Activated CD4-positive, alpha-beta T cell treated with anti-CD3 and anti-CD28 coated beads for 36 hours (primary cell): ENCODE results near the gene KCNK2. TPM values are rescaled to one million over a fixed set of nuclear protein-coding genes. Genes with fewer than 3 reads are reported as not detected.
A peak's percentile ranks its signal among the peaks of the same experiment; 100 is the strongest.

Experiments
- ATAC-seq: fragments of 200-7000 bp; cut with Tn5 transposase; one replicate; pipeline ENCODE4 v1.10.0; 2021; ENCODE audit warnings: mild to moderate bottlenecking, moderate library complexity
- CTCF ChIA-PET: fragments of 350-600 bp; sonication (Branson Sonifier 250); formaldehyde crosslinking; loops from one replicate; lab custom pipeline; 2021; ENCODE audit warnings: antibody characterized with exemption; lab: Charles Lee
- POLR2A ChIA-PET: fragments of 350-600 bp; sonication (Branson Sonifier 250); formaldehyde crosslinking; loops from one replicate; lab custom pipeline; 2021; ENCODE audit warnings: antibody characterized with exemption, inconsistent platforms; lab: Charles Lee
- DNase-seq: peaks from one replicate; pipeline ENCODE4 v3.0.0-alpha.2; 2020
- H3K27ac Mint-ChIP-seq: one replicate; pipeline ENCODE4 v1.8.0; 2021; ENCODE audit warnings: mixed read lengths
- H3K27me3 Mint-ChIP-seq: one replicate; pipeline ENCODE4 v1.8.0; 2021; ENCODE audit warnings: mixed read lengths
- H3K36me3 Mint-ChIP-seq: one replicate; pipeline ENCODE4 v1.8.0; 2021; ENCODE audit warnings: low read depth, mixed read lengths
- H3K4me1 Mint-ChIP-seq: one replicate; pipeline ENCODE4 v1.8.0; 2021; ENCODE audit warnings: mixed read lengths
- H3K4me3 Mint-ChIP-seq: one replicate; pipeline ENCODE4 v1.8.0; 2021; ENCODE audit warnings: mild to moderate bottlenecking, moderate library complexity, mixed read lengths
- H3K9me3 Mint-ChIP-seq: one replicate; pipeline ENCODE4 v1.8.0; 2021; ENCODE audit warnings: low read depth, mixed read lengths
- intact Hi-C, 2 experiments: fragments of 100-400 bp; cut with DNase I in 1 of 2; cut with micrococcal nuclease in 1 of 2; formaldehyde crosslinking; loops; one replicate each; pipeline versions ENCODE4 v1.14.2 to v1.15.1; 2022 to 2024; cut with DNase I, micrococcal nuclease
- total RNA-seq, 2 experiments: library from RNA; stranded (reverse); gene quantifications; one replicate each; pipeline ENCODE4 v1.2.3, GENCODE V29; 2021

The KCNK2 gene, protein sequence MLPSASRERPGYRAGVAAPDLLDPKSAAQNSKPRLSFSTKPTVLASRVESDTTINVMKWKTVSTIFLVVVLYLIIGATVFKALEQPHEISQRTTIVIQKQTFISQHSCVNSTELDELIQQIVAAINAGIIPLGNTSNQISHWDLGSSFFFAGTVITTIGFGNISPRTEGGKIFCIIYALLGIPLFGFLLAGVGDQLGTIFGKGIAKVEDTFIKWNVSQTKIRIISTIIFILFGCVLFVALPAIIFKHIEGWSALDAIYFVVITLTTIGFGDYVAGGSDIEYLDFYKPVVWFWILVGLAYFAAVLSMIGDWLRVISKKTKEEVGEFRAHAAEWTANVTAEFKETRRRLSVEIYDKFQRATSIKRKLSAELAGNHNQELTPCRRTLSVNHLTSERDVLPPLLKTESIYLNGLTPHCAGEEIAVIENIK
- total RNA-seq: not detected

DNA sequence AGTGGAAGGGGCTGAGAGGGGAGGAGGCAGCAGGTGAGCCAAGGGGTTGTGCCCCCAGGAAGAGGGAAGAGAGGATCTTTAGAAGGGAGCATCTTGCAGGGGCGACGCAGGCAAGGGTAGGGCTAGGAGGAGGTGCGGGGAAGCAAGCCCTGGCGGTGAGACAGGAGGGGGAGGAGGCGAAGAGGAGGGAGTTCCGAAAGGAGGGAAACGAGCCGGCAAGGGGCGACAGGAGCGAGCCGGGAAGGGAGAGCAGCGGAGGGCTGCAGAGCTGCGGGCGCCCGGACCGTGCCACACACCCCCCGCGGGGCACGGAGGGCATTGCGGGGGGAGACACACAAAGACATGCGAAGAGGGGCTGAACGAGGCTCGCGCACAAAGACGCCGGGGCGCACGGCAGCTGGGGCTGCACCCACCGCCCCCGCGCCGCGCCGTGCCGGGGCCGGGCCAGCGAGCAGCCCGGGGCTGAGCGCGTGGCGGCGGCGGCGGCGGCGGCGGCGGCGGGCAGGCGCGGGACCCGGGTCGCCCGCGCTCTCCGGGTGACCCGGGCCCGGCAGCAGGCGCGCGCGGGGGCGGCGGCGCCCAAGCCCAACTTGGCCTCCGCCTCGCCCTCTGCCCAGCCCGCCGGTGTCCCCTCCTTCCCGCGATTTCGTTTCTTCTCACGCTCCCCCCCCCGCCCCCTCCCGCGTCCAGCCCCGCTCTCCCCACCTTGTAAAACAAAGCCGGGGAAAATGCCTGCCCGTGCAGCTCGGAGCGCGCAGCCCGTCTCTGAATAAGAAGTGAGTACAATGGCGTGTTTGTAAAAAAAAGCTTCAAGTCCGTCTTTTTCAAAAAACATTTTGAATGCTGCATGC, at the start of gene KCNK2:
Gene KCNK2, plus strand, starts transcription at position 206 of the 851 bp plus-strand sequence. CDS start 649 bp downstream, outside the sequence.
- ATAC-seq (peak; percentile 39), DNase-seq (peak; percentile 23)
- CTCF ChIA-PET: interaction anchor here (0.6 kb wide), 1 partner anchor 10 kb away, joined by 3 read pairs; no protein-coding TSS in a partner anchor
- H3K4me1 Mint-ChIP-seq: peaks cover 8% of the 10 kb centered on the region
- H3K27ac Mint-ChIP-seq: no peak within 1 kb of the TSS
- POLR2A ChIA-PET: interaction anchor here (0.5 kb wide), 1 partner anchor 224 kb away, joined by 3 read pairs; no protein-coding TSS in a partner anchor
- peaks cover 47% of the 10 kb centered on the region for H3K27me3 Mint-ChIP-seq
- peak within 1 kb of the TSS; percentile 30 for H3K4me3 Mint-ChIP-seq
- H3K36me3 Mint-ChIP-seq: no peaks in the 10 kb centered on the region
- no peaks in the 10 kb centered on the region for H3K9me3 Mint-ChIP-seq
- intact Hi-C loops: no loop called here

GRCh38 chr1:215032911-215033526, 49.5 kb upstream of the KCNK2 start:
- intact Hi-C loops: no loop called here
- ATAC-seq (no peak), DNase-seq (no peak)
- no peak overlapping the region for H3K27ac Mint-ChIP-seq
- CTCF ChIA-PET: no interaction called here
- no peaks in the 10 kb centered on the region for H3K4me1 Mint-ChIP-seq
- no peak overlapping the region for H3K4me3 Mint-ChIP-seq
- no peaks in the 10 kb centered on the region for H3K36me3 Mint-ChIP-seq
- H3K9me3 Mint-ChIP-seq: no peaks in the 10 kb centered on the region
- POLR2A ChIA-PET: no interaction called here
- H3K27me3 Mint-ChIP-seq: peaks cover 15% of the 10 kb centered on the region

GRCh38 chr1:215040190-215040589, 42.3 kb upstream of the KCNK2 start:
- Mint-ChIP-seq H3K27ac (no peak overlapping the region), H3K27me3 (peaks cover 19% of the 10 kb centered on the region), H3K36me3 (no peaks in the 10 kb centered on the region), H3K9me3 (peaks cover 5% of the 10 kb centered on the region), H3K4me1 (peaks cover 2% of the 10 kb centered on the region), H3K4me3 (no peak overlapping the region)
- CTCF ChIA-PET: no interaction called here
- no peak for ATAC-seq
- intact Hi-C loops: no loop called here
- POLR2A ChIA-PET: no interaction called here
- no peak for DNase-seq

DNA sequence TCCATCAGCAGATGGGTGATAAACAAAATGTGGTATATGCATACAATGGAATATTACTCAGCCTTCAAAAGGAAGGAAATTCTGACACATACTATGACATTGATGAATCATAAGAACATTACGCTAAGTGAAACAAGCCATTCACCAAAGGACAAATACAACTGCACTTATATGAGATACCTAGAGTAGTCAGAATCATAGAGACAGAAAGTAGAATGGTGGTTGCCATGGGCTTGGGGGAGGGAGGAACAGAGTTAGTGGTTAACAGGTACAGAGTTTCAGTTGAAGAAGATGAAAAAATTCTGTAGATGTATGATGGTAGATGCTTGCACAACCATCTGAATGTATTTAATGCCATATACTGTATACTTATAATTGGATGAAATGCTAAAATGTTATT, 39.1 kb upstream of the KCNK2 start:
- Mint-ChIP-seq H3K4me3 (no peak overlapping the region), H3K9me3 (peaks cover 5% of the 10 kb centered on the region), H3K36me3 (no peaks in the 10 kb centered on the region), H3K4me1 (peaks cover 2% of the 10 kb centered on the region), H3K27ac (no peak overlapping the region), H3K27me3 (peaks cover 13% of the 10 kb centered on the region)
- intact Hi-C loops: no loop called here
- peak; percentile 96 for ATAC-seq
- peak; percentile 56 for DNase-seq
- POLR2A ChIA-PET: no interaction called here
- CTCF ChIA-PET: no interaction called here

DNA sequence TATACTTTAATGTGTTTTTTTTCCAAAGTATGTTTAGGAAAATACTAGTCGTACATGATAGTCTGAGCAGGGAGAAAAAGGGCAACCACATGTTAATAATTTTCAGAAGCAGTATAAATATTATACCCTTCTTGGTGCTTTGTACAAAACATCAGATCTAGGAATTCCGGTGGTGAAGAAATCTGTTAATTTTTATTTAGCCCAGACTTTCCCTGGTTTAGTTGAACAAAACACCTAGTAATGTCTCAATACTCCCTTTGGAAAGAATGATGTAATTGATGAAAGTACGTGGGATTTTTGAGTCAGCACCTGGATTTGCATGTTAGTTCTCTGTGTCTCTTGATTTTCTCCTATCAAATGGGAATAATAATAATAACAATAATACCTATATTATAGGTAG, 38.4 kb upstream of the KCNK2 start:
- Mint-ChIP-seq H3K27ac (no peak overlapping the region), H3K4me1 (peaks cover 2% of the 10 kb centered on the region), H3K4me3 (no peak overlapping the region), H3K36me3 (no peaks in the 10 kb centered on the region), H3K9me3 (peaks cover 5% of the 10 kb centered on the region), H3K27me3 (peaks cover 11% of the 10 kb centered on the region)
- POLR2A ChIA-PET: no interaction called here
- CTCF ChIA-PET: no interaction called here
- intact Hi-C loops: no loop called here
- DNase-seq (no peak), ATAC-seq (no peak)

- no peak overlapping the region for H3K4me3 Mint-ChIP-seq
- no peak overlapping the region for H3K27ac Mint-ChIP-seq
- ATAC-seq (no peak), DNase-seq (no peak)
- H3K4me1 Mint-ChIP-seq: peaks cover 2% of the 10 kb centered on the region
- ChIA-PET CTCF (interaction anchor here (0.5 kb wide), 1 partner anchor 125 kb away, joined by 3 read pairs; no protein-coding TSS in a partner anchor), POLR2A (no interaction called here)
- intact Hi-C loops: no loop called here
- peaks cover 5% of the 10 kb centered on the region for H3K9me3 Mint-ChIP-seq
- H3K36me3 Mint-ChIP-seq: no peaks in the 10 kb centered on the region
- H3K27me3 Mint-ChIP-seq: peaks cover 9% of the 10 kb centered on the region
Observed at GRCh38 chr1:215045698-215046308, 36.7 kb upstream of the KCNK2 start.

- Mint-ChIP-seq H3K4me3 (no peak overlapping the region), H3K27me3 (peaks cover 13% of the 10 kb centered on the region), H3K4me1 (no peaks in the 10 kb centered on the region), H3K27ac (no peak overlapping the region), H3K9me3 (no peaks in the 10 kb centered on the region), H3K36me3 (no peaks in the 10 kb centered on the region)
- DNase-seq (no peak), ATAC-seq (no peak)
- intact Hi-C loops: no loop called here
- ChIA-PET POLR2A (no interaction called here), CTCF (no interaction called here)
Observed at GRCh38 chr1:215052256-215053015, 30.1 kb upstream of the KCNK2 start.

- H3K36me3 Mint-ChIP-seq: no peaks in the 10 kb centered on the region
- no peaks in the 10 kb centered on the region for H3K9me3 Mint-ChIP-seq
- peaks cover 13% of the 10 kb centered on the region for H3K27me3 Mint-ChIP-seq
- ChIA-PET POLR2A (no interaction called here), CTCF (no interaction called here)
- no peak overlapping the region for H3K4me3 Mint-ChIP-seq
- no peaks in the 10 kb centered on the region for H3K4me1 Mint-ChIP-seq
- DNase-seq: no peak
- no peak for ATAC-seq
- intact Hi-C loops: no loop called here
- no peak overlapping the region for H3K27ac Mint-ChIP-seq
Observed at GRCh38 chr1:215054266-215054665, 28.3 kb upstream of the KCNK2 start.

DNA sequence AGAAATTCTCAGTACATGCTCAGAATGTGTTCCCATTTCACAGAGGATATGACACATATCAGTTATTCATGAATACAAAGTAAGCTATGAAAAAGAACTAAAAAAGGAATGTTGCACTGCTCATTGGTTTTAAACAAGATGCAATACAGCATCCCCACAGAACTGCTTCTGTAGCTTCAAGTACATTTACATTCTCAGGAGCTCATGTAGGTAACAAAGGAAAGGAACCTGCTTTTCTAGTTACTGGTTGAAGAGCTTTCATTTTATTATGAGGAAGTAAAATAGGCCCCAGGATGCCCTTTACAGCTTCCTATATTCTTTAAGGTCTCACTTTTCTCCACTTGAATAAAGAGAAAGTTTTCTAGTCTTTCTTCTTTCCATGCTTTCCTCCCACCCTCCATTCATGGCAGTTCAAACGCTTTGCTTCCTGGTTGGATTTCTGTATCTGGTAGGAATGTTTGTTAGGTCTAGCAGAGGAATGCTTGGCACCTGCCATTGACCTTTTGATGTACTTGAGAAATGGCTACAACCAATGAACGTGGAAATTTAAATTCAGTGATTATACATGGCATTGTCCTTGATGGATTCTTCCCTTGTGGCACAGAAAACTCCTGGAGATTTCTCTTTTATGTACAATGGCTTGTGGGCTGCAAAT, 27.1 kb upstream of the KCNK2 start:
- POLR2A ChIA-PET: no interaction called here

GRCh38 chr1:215056584-215056983, 26.0 kb upstream of the KCNK2 start:
- DNase-seq (no peak), ATAC-seq (no peak)
- H3K9me3 Mint-ChIP-seq: no peaks in the 10 kb centered on the region
- no peak overlapping the region for H3K4me3 Mint-ChIP-seq
- H3K36me3 Mint-ChIP-seq: no peaks in the 10 kb centered on the region
- H3K27me3 Mint-ChIP-seq: peaks cover 5% of the 10 kb centered on the region
- POLR2A ChIA-PET: no interaction called here
- intact Hi-C loops: no loop called here
- no peak overlapping the region for H3K27ac Mint-ChIP-seq
- CTCF ChIA-PET: no interaction called here
- H3K4me1 Mint-ChIP-seq: no peaks in the 10 kb centered on the region

More for the DNA sequence above, 27.1 kb upstream of the KCNK2 start:
- CTCF ChIA-PET: interaction anchor here (0.6 kb wide), 1 partner anchor 9 kb away, joined by 3 read pairs; no protein-coding TSS in a partner anchor
- DNase-seq (no peak), ATAC-seq (no peak)
- H3K4me1 Mint-ChIP-seq: no peaks in the 10 kb centered on the region
- H3K27me3 Mint-ChIP-seq: peaks cover 10% of the 10 kb centered on the region
- H3K9me3 Mint-ChIP-seq: no peaks in the 10 kb centered on the region
- no peaks in the 10 kb centered on the region for H3K36me3 Mint-ChIP-seq
- H3K27ac Mint-ChIP-seq: no peak overlapping the region
- H3K4me3 Mint-ChIP-seq: no peak overlapping the region
- intact Hi-C loops: no loop called here
